OCI-LY3 (cell line): ENCODE data around the gene DTNA.

Source experiments
- CTCF ChIP-seq: fragments of 200-600, 300-600 bp; sonication (generic); IDR thresholded peaks from 2 replicates; pipeline ENCODE4 v1.5.1; 2014; ENCODE audit warnings: antibody characterized with exemption, low read length, low read depth
- EZH2phosphoT487 ChIP-seq: fragments of 200-600 bp; shearing (Covaris generic); IDR thresholded peaks from 2 replicates; pipeline ENCODE4 v1.6.1; 2018; ENCODE audit warnings: antibody characterized with exemption, mixed run types, low read depth

- TF ChIP-seq CTCF = no peak
- no peak for TF ChIP-seq EZH2phosphoT487
These were observed 89.2 kb downstream of the DTNA start for GRCh38 chr18:34799291-34799690.
